ENCODE data around the gene TAAR5. TPM values are rescaled to one million over a fixed set of nuclear protein-coding genes. Genes with fewer than 3 reads are reported as not detected.

Gene TAAR5
- total RNA-seq, 1 experiment from 2014 or later, result not detected

DNA sequence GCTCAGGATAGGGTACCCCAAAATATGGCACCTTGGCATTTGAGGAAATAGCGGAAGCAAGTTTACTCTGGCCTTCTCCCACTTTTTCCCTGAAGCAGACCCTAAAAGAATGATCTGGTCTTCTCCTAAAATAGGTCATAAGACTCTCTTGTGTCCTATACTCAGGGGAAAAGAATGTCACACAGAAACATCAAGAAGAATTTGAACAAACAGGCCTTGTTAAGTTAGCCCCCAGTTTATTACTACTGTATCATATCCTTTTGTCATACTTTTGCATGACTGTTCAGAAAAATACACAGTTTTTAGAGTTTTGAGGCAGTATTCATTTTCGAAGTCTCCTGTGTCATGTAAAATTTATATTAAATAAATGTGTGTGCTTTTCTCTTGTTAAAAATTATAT is 22.1 kb upstream of the TAAR5 start:
- Histone ChIP-seq H3K23me2 (ENCODE audit: insufficient read length, low read depth, low read length, poor library complexity, severe bottlenecking) (no peaks in the 10 kb centered on the region), H2BK5ac (ENCODE audit: insufficient read length, low read length) (no peak overlapping the region), H3T11ph (ENCODE audit: low read length) (no peak overlapping the region), H3K79me1 (ENCODE audit: insufficient read depth, low read depth, low read length, poor library complexity, severe bottlenecking) (no peaks in the 10 kb centered on the region), H4K5ac (ENCODE audit: insufficient read length, low read depth, low read length) (no peak overlapping the region), H2BK15ac (ENCODE audit: low read depth, low read length) (no peak overlapping the region), H4K91ac (ENCODE audit: insufficient read length, low read depth, low read length) (no peak overlapping the region), H4K8ac (replicated peaks; ENCODE audit: insufficient read length, low read depth, low read length) (no peak overlapping the region), H3K18ac (ENCODE audit: insufficient read length, low read depth, low read length) (no peak overlapping the region), H2BK120ac (ENCODE audit: low read depth, low read length, poor library complexity, severe bottlenecking) (no peak overlapping the region), H3K56ac (ENCODE audit: insufficient read length, low read depth, low read length) (no peak overlapping the region), H3K23ac (ENCODE audit: insufficient read length, low read depth, low read length) (no peak overlapping the region), H3K27ac (ENCODE audit: insufficient read length, low read depth, low read length) (no peak overlapping the region), H2BK20ac (ENCODE audit: low read depth, low read length, poor library complexity, severe bottlenecking) (no peak overlapping the region), H3K79me2 (ENCODE audit: insufficient read depth, low read length) (no peaks in the 10 kb centered on the region), H3K9me3 (ENCODE audit: control insufficient read depth, low read depth, low read length) (no peaks in the 10 kb centered on the region), H2AK5ac (ENCODE audit: insufficient read length, low read length) (no peak overlapping the region), H2AFZ (ENCODE audit: low read length) (no peak overlapping the region), H2BK12ac (ENCODE audit: insufficient read length, low read depth, low read length) (no peak overlapping the region), H3K27me3 (ENCODE audit: insufficient read depth, low read length) (no peaks in the 10 kb centered on the region), H3K14ac (ENCODE audit: insufficient read depth, low read length) (no peak overlapping the region), H3K4ac (ENCODE audit: low read depth, low read length) (no peak overlapping the region), H4K20me1 (ENCODE audit: control insufficient read depth, insufficient read depth, insufficient read length) (no peaks in the 10 kb centered on the region), H3K4me2 (ENCODE audit: insufficient read depth, insufficient read length, low read length) (no peak overlapping the region), H3K9ac (ENCODE audit: extremely low read depth, insufficient read length, low read length) (no peak overlapping the region), H3K4me1 (ENCODE audit: insufficient read depth, low read length) (no peaks in the 10 kb centered on the region)
- no peaks in the 10 kb centered on the region for H3K27me3 Mint-ChIP-seq (ENCODE audit: low read depth)
- WGBS (ENCODE audit: extremely low coverage, insufficient read length, low lambda C conversion rate), result no CpG with 5 or more reads among the region's 2 CpGs
- no peak overlapping the region for H3K4me3 Mint-ChIP-seq
- H3K4me1 Mint-ChIP-seq, result peaks cover 3 to 5% of the 10 kb centered on the region in 2 experiments
- no peaks in the 10 kb centered on the region for H3K36me3 Mint-ChIP-seq (ENCODE audit: insufficient read depth in 1 of 3, low read depth in 3 of 3)
- TF ChIP-seq, protein P1, sequence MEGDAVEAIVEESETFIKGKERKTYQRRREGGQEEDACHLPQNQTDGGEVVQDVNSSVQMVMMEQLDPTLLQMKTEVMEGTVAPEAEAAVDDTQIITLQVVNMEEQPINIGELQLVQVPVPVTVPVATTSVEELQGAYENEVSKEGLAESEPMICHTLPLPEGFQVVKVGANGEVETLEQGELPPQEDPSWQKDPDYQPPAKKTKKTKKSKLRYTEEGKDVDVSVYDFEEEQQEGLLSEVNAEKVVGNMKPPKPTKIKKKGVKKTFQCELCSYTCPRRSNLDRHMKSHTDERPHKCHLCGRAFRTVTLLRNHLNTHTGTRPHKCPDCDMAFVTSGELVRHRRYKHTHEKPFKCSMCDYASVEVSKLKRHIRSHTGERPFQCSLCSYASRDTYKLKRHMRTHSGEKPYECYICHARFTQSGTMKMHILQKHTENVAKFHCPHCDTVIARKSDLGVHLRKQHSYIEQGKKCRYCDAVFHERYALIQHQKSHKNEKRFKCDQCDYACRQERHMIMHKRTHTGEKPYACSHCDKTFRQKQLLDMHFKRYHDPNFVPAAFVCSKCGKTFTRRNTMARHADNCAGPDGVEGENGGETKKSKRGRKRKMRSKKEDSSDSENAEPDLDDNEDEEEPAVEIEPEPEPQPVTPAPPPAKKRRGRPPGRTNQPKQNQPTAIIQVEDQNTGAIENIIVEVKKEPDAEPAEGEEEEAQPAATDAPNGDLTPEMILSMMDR (conservative IDR thresholded peaks at IDR 0.05), result no peak
- H3K27ac Mint-ChIP-seq, result no peak overlapping the region
- no peaks in the 10 kb centered on the region for H3K9me3 Mint-ChIP-seq
- no peak for DNase-seq
